SK-N-SH (cell line): Measurements from ENCODE around the gene PCARE.

Experiments
- FOXM1 ChIP-seq: IDR thresholded peaks from 2 replicates; pipeline ENCODE4 v1.4.0; 2012; ENCODE audit warnings: low read depth, mild to moderate bottlenecking
- GABPA ChIP-seq: IDR thresholded peaks from 2 replicates; pipeline ENCODE4 v1.4.0; 2012; ENCODE audit warnings: low read depth, mild to moderate bottlenecking
- GATA2 ChIP-seq: sonication (generic); formaldehyde crosslinking; IDR thresholded peaks from 2 replicates; pipeline ENCODE4 v1.5.0; 2020; ENCODE audit warnings: mild to moderate bottlenecking, missing genetic modification reagents
- NRF1 ChIP-seq: IDR thresholded peaks from 2 replicates; pipeline ENCODE4 v1.6.1; 2012; ENCODE audit warnings: low read depth, mild to moderate bottlenecking, low read length
- POLR2AphosphoS5 ChIP-seq: IDR thresholded peaks from 2 replicates; pipeline ENCODE4 v1.6.1; 2012; ENCODE audit warnings: low read depth, low read length
- RAD21 ChIP-seq: IDR thresholded peaks from 2 replicates; pipeline ENCODE4 v1.6.1; 2012; ENCODE audit warnings: mild to moderate bottlenecking, low read length
- RCOR1 ChIP-seq: fragments of 150-350 bp; IDR thresholded peaks from 2 replicates; pipeline ENCODE4 v1.6.1; 2017; ENCODE audit warnings: antibody characterized with exemption, low read length
- RFX5 ChIP-seq: IDR thresholded peaks from 2 replicates; pipeline ENCODE4 v1.6.1; 2012; ENCODE audit warnings: mild to moderate bottlenecking, improper control_type of control experiment, low read length
- SMC3 ChIP-seq: IDR thresholded peaks from 2 replicates; pipeline ENCODE4 v1.6.1; 2012; ENCODE audit warnings: low read depth, low read length, improper control_type of control experiment
- YY1 ChIP-seq: IDR thresholded peaks from 2 replicates; pipeline ENCODE4 v1.4.0; 2012; ENCODE audit warnings: low read depth, mild to moderate bottlenecking
- TF ChIP-seq, protein P1 (sequence below): fragments of 200-600 bp; sonication (generic); IDR thresholded peaks from 2 replicates; pipeline ENCODE4 v1.6.1; 2017; ENCODE audit warnings: antibody characterized with exemption, mild to moderate bottlenecking, moderate library complexity
- TF ChIP-seq, protein P2 (sequence below): IDR thresholded peaks from 2 replicates; pipeline ENCODE4; 2012
- TF ChIP-seq, protein P3 (sequence below): IDR thresholded peaks from 2 replicates; pipeline ENCODE4 v1.6.1; 2012; ENCODE audit warnings: mild to moderate bottlenecking, low read depth, low read length, moderate library complexity
- TF ChIP-seq, protein P4 (sequence below): IDR thresholded peaks from 2 replicates; pipeline ENCODE4 v1.4.0; 2012; ENCODE audit warnings: low read depth, borderline replicate concordance

DNA sequence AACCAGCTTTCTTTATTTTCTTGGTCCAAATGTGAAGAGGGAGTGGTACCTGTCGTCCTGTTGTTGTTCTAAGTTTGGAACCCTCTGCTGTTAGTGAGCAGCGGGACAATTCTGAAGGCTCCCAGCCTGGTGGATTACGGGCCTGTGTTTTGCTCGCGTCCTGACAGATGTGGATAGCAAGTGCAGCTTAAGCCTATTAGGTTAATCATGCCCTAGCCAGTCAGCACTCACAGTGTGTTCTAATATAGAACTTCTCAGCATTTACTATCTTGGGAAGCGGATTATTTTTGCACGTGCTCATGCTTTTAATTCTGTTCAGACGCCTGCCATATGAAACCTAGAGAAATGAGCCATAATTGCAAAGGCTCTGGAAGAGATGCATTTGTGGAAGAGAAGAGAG, at the start of gene PCARE:
- TF ChIP-seq, protein P1, sequence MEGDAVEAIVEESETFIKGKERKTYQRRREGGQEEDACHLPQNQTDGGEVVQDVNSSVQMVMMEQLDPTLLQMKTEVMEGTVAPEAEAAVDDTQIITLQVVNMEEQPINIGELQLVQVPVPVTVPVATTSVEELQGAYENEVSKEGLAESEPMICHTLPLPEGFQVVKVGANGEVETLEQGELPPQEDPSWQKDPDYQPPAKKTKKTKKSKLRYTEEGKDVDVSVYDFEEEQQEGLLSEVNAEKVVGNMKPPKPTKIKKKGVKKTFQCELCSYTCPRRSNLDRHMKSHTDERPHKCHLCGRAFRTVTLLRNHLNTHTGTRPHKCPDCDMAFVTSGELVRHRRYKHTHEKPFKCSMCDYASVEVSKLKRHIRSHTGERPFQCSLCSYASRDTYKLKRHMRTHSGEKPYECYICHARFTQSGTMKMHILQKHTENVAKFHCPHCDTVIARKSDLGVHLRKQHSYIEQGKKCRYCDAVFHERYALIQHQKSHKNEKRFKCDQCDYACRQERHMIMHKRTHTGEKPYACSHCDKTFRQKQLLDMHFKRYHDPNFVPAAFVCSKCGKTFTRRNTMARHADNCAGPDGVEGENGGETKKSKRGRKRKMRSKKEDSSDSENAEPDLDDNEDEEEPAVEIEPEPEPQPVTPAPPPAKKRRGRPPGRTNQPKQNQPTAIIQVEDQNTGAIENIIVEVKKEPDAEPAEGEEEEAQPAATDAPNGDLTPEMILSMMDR = no peak
- TF ChIP-seq RCOR1 (no peak), YY1 (no peak), GABPA (no peak), FOXM1 (no peak), RAD21 (no peak), NRF1 (no peak), POLR2AphosphoS5 (no peak), RFX5 (no peak), GATA2 (no peak), SMC3 (no peak)
- TF ChIP-seq, protein P2, sequence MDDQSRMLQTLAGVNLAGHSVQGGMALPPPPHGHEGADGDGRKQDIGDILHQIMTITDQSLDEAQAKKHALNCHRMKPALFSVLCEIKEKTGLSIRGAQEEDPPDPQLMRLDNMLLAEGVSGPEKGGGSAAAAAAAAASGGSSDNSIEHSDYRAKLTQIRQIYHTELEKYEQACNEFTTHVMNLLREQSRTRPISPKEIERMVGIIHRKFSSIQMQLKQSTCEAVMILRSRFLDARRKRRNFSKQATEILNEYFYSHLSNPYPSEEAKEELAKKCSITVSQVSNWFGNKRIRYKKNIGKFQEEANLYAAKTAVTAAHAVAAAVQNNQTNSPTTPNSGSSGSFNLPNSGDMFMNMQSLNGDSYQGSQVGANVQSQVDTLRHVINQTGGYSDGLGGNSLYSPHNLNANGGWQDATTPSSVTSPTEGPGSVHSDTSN = no peak
- TF ChIP-seq, protein P3, sequence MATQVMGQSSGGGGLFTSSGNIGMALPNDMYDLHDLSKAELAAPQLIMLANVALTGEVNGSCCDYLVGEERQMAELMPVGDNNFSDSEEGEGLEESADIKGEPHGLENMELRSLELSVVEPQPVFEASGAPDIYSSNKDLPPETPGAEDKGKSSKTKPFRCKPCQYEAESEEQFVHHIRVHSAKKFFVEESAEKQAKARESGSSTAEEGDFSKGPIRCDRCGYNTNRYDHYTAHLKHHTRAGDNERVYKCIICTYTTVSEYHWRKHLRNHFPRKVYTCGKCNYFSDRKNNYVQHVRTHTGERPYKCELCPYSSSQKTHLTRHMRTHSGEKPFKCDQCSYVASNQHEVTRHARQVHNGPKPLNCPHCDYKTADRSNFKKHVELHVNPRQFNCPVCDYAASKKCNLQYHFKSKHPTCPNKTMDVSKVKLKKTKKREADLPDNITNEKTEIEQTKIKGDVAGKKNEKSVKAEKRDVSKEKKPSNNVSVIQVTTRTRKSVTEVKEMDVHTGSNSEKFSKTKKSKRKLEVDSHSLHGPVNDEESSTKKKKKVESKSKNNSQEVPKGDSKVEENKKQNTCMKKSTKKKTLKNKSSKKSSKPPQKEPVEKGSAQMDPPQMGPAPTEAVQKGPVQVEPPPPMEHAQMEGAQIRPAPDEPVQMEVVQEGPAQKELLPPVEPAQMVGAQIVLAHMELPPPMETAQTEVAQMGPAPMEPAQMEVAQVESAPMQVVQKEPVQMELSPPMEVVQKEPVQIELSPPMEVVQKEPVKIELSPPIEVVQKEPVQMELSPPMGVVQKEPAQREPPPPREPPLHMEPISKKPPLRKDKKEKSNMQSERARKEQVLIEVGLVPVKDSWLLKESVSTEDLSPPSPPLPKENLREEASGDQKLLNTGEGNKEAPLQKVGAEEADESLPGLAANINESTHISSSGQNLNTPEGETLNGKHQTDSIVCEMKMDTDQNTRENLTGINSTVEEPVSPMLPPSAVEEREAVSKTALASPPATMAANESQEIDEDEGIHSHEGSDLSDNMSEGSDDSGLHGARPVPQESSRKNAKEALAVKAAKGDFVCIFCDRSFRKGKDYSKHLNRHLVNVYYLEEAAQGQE = no peak
- TF ChIP-seq, protein P4, sequence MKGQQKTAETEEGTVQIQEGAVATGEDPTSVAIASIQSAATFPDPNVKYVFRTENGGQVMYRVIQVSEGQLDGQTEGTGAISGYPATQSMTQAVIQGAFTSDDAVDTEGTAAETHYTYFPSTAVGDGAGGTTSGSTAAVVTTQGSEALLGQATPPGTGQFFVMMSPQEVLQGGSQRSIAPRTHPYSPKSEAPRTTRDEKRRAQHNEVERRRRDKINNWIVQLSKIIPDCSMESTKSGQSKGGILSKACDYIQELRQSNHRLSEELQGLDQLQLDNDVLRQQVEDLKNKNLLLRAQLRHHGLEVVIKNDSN = no peak
